HG02588 (cell line): Measurements from ENCODE around the gene HUNK.
"Not testable (repeated sequence)": the region's sequence is repeated elsewhere in the genome, so short reads cannot be mapped to it uniquely, and the experiment has no call there.

Experiments used
- ATAC-seq: cut with Tn5 transposase; IDR thresholded peaks from one replicate; pipeline ENCODE4 v1.9.1; 2021; ENCODE audit warnings: mild to moderate bottlenecking, moderate library complexity; ENCODE audit not compliant: unreplicated experiment

Gene HUNK

DNA sequence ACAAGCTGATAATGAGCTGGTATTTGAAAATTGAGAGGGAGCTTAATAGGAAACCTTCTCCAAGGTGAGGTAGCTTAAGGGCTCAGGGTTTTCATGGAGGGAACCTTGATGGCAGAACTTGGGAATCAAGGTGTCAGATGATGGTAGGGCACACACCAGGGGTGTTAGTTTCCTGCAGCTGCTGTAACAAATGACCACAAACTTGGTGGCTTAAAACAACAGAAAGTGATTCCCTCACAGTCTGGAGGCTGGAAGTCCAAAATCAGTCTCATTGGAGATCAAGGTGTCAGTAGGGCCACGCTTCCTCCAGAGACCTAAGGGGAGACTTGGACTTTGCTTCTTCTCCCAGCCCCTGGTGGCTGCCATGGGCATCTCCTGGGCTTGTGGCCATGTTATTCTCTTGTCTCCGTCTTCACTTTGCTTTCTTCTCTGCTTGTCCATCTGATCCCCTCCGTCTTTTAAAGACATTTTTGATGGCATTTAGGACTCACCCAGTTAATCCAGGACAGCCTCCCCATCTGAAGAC, 45.5 kb downstream of the HUNK start:
- ATAC-seq = no peak

DNA sequence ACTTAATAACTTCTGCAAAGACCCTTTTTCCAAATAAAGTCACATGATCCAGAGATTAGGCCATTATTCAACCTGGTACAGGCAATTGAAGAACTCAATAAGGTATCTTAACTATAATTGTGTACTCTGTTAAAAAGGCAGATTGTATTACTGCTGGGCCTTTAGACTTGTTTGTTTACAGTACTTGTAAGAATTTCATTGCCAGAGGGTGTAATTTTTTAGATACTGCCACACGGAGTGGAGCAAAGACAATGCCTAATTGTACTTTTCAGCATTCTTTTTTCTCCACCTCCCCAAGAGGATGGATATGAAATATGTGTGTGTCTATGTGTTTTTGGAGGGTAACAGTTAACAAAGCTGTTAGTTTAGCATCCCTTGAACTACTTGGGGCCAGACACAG, 47.5 kb downstream of the HUNK start:
- ATAC-seq = no peak

DNA sequence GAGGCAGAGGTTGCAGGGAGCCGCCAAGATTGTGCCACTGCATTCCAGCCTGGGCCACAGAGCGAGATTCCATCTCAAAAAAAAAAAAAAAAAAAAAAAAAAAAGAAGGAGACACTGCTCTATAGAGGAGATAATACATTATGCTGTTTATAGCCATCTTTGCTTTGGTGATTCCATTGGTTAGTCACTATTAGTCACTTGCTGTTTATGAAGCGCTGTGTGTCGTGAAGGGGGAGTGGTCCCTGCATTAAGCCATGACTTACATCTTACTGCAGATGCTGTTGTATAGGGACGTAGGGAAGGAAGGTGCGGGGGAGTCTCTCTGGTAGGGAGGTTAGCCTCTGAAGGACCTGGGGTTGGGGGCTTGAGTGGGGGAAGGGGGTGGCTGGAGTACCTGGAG, 48.3 kb downstream of the HUNK start:
- ATAC-seq = no peak

DNA sequence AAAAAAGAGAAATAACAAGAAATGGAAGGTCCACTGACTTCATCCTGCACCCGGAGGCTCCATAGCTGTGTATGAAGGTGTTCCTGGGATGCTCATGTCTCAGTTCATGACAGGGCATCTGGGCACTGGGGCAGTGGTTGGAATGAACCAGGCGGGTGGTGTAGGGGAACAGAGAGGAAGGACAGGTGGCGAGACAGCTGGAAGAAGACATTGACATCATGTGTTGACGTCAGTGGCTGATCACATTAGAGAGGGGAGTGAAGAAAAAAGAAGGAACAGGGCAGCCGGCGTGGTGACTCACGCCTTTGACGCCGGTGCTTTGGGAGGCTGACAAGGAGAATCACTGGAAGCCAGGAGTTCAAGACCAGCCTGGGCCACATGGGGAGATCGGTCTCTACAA, 50.1 kb downstream of the HUNK start:
- no peak for ATAC-seq

DNA sequence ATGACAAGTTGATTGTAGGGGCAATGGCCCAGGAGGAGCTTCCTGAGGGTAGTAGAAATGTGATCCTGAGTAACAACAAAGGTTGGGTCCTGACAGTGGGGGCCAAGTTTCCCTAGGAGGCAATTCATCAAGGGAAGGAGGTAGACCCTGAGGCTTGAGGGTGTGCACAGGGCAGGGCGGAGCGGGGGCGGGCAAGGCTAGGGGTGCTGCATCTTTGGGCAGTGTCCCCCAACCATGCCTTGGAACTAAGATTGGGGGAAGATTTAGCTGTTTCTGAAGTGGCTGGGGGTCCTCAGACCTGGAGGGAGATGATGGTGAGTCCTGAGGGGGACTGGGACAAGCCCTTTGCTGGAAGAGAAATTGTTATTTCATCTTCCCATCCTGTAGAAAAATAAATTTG, 50.9 kb downstream of the HUNK start:
- no peak for ATAC-seq

DNA sequence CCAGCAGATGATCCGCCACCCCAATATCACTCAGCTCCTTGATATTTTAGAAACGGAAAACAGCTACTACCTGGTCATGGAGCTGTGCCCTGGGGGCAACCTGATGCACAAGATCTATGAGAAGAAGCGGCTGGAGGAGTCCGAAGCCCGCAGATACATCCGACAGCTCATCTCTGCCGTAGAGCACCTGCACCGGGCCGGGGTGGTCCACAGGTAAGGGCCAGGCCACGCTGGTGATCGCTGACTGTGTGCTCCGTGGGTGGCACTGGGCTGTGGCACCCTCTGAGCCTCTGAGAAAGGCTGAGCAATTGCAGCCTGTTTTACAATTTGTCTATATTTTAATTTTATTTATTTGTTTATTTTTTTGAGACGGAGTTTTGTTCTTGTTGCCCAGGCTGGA, 51.7 kb downstream of the HUNK start:
- no peak for ATAC-seq

DNA sequence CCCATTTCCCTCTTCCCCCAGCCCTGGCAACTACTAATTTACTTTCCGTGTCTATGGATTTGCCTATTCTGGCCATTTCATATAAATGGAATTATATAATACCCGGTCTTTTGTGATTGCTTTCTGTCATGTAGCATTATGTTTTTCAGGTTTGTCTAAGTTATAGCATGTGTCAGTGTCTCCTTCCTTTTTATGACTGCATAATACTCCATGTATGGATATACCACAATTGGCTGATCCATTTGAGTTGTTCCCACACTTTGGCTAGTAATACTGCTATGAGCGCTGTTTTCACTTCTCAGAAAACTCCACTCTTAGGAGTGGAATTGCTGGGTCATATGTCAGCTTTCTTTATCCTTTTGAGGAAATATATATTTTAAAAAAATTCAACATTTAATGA, 53.7 kb downstream of the HUNK start:
- ATAC-seq = no peak

DNA sequence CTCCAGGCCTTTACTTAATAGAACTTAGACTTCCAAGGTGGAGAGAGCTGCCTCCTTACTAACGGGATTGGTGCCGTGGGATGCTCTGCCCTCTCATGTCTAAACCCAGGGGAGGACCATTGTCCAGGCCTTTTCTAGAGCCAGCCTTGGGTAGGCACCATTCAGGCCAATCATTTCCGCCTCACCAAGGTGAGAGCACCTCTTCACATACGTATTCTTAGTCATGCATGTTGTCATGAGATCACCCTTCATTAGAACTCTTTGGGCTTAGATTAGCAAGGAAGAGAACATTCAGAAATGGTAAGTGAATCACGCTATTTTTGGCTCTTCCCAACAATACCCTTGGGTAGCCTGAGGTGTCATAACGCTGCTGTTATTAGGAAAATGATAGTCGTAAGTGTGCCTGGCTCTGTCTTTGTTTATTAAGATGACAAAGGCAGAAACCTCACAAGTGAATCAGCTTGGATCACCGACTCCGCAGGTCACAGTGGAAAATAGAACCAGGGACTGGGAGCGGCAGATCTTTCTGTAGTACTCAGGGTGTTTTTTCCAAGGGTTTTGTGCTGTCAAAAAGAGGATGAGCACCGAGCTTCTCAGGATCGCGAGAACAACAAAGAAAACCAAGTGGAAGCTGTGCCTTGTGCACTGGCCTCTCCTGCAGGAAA, 55.0 kb downstream of the HUNK start:
- no peak for ATAC-seq

DNA sequence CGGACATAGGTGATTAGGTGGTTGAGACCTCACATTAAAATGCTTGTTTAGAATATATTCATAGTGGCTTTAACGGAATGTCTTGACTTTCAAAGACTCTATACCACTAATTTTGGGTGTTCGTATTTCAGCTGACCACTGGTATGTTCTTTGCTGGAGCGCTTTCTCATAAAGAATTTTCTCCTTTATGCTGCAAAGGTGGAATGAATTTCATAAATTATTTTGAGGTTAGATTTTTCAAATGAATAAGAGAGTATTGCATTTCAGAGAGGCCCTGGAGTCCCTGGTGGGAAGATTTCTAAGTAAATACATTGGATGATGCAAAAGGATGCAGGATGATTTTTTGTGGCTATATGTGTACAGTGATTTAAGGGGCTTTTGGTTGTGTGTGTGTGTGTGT, 55.8 kb downstream of the HUNK start:
- no peak for ATAC-seq

DNA sequence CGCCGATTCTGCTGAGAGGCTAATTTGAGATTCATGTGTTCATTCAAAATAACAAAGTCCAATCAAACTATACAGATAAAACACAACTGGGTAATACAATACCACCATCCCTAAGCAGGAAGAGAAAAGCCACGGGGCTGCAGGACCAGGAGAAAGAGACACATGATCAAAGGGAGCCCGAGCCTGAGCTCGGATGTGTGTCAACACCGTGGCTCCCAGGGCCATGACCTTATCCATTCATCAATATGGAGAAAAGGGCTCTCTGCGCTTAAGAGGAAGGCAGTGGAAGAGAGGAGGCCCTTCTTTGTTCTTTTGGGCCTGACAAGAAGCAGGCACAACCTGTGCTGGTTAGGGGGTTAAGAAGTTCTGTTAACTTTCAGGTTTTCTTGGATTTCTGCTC, 56.7 kb downstream of the HUNK start:
- no peak for ATAC-seq

DNA sequence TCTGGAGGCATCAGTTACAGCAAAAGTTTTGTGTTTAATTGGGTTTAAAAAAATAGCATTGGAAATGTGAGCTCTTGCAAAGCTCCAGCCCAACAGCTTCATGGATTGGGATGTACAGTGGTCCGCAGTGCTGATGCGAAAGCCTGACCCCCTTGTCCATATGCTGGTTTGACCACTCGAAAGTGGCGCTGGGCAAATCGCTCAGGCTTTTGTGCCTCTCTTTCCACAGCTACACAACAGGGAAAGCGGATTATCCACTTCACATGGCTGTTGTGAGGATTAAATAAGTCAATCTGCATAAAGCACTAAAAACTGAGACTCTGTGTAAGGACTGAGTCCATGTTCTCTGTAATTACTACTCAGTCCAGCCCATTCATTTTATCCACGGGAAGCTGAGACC, 57.2 kb downstream of the HUNK start:
- no peak for ATAC-seq

DNA sequence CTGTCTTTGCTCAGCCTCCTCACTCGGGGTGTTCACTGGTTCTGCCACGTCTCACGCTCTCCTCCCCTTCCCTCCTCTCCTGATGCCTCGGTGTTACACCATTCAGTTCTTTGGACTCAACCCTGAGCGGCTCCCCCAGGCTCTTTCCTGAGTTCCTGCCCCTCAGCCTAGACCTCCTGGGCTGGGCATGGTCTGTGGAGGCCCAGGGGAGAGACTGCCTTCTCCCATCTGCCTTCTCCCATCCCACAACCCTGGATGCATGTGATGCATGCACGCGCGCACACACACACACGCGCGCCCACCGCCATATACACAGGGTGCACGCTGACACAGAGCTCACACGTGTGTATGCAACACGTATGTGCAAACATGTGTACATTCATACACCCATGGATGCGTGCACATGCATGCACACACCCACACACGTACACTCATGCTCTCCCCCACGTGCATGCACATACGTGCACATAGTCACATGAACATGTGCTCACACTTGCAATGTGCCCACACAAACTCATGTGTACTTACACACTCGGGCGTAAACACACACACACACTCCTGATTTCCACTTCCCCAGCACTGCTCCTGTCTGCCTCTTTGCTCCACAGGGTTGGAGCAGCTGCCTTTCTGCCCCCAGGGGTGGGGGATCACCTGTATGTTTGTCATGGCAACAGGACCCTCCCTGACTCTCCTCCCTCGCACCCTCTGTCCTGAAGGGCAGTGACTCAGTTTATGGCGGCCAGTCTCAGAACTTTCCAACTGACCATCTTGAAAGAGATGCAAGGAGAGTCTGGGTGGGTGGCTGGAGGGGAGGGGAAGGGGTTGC, 59.0 kb downstream of the HUNK start:
- no peak for ATAC-seq

DNA sequence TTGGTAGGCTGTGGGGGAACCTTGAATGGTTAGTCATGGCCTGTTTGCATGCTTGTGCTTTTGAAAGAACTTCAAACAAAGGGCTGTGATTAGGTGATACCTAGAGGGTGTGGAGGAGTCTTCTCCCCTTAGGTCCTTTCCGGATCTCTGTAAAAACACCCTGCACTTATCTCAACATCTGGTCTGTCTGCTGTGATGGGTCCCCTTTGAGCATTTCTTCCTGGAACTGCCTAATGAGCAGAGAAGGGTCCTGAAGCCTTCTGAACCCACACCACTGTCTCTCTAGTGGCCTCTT, 59.6 kb downstream of the HUNK start:
- no peak for ATAC-seq

DNA sequence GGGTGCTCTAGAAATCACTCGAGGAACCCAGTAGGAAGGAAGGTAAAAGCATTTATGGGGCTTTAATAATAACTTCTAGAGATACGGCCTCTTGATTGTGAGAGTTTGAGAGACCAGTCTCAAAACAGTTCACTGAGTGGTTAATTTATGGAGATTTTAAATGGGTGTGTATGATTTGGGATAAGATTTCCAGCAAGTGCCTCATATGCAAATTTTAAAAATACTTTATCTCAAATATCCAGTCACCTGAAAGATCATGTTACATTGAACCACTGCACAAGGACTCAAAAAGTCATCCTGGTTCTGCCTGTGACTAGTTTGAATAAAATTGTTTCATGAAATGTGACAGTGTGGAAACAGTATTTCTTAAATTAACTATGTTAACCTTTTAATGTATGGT, 64.5 kb downstream of the HUNK start:
- no peak for ATAC-seq

DNA sequence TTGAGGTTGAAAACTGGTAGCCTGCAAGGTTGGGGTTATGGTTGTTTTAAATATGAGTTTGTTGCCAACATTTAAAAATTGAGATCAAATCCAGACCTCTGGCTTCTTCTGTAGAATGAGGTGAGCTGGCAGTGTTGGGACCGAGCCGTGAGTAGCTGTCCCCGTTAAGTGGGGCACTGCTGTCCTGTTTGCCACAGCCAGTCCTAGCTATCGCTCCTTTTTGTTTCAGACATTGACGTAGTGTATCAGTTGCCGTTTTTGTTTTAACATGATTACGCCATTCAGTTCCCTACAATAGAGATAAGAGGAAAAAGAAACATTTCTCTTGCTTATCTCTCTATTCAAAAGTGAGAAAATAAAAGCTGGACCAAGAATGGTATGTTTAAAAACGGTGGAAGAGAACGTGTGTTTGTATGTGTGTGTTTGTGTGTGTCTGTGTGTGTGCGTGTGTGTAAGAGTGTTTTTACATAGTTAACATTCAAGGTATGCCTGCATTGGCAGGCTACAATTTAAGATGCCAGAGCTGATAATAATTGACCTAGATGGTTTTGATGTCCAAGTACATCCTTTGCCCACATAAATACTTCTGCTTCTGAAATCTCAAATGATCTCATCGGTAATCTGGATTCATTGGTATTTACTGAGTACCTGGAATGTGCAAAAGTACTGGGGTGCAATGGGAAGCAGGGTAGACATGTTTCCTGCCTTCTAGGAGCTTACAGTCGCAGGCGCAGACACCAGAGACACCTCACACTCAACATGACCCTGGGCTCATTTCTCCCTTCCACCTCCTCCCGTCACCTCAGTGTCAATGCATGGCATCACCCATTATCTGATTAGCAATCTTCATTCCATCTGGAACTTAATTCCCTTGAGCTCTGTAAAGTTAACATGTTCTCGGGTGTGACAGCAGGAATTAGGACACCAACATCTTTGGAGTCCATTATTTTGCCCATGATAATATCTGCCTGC, 65.8 kb downstream of the HUNK start:
- ATAC-seq = no peak

DNA sequence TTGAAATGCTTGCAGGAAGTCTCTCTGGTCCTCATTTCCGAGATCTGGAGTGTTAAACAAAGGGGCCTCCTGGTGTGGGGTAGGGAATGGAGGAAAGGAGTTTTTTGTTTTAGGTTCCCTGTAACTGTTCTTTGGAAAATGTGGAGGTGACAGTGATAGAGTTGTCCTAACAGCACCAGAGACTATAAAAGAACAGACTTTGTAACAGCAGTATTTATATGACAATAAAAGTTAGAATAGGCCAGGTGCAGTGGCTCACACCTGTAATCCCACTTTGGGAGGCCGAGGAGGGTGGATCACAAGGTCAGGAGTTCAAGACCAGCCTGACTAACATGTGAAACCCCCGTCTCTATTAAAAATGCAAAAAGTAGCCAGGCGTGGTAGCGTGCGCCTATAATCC, 68.9 kb downstream of the HUNK start:
- no peak for ATAC-seq

DNA sequence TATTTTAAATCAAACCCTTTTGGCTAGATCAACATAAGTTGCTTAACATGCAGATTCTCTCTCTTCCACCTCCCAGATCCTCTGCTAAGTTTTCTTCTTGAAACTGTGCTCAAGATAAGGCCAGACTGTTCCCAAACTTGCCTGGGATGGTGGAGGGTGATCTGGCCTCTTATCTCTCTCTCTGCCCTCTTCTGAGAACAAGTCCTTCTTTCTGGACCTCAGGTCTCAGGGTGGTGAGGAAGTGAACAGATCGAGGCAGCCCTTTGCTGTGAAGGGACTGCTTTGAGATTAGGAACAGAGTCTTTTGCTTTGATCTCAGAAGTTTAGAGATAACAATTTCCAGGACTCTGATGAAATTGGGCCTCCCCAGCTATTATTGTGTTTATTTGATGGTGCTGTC, 70.7 kb downstream of the HUNK start:
- no peak for ATAC-seq

DNA sequence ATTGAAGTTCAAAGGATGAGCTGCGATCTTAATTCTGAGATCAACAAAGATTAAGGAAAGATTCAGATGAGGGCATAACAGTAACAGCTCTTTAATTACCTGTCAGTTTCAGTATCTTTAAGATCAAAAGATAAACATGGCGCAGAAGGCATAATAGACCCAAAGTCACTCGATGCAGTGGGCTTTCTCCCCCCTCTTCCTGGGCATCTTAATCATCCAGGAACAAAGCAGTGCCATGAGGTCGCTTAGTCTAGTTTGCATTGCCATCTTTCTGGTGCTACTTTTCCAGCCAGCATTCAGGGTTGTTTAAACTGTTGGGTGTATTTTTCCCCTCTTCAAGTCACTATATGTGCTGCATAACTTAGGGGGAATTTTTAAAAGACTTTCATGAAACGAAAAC, 72.3 kb downstream of the HUNK start:
- ATAC-seq = no peak

DNA sequence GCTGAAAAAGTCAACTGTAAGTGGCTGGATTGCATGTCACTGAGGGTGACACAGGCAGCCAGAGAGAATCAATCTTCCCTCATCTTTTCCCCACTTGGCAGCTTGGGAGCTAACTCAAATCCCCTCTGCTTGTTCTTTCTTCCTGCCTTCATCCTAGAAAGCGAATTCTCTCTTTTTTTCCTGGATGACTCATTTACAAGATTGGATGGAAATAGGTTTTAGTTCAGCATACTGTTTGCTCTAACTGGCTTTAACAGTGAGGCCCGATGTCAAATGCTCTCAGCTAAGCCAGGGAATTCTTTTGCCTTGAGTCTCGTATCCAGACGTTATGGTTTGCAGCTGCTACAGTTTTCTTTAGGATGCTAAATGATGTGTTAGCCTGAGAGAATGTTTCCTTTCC, 72.7 kb downstream of the HUNK start:
- no peak for ATAC-seq

DNA sequence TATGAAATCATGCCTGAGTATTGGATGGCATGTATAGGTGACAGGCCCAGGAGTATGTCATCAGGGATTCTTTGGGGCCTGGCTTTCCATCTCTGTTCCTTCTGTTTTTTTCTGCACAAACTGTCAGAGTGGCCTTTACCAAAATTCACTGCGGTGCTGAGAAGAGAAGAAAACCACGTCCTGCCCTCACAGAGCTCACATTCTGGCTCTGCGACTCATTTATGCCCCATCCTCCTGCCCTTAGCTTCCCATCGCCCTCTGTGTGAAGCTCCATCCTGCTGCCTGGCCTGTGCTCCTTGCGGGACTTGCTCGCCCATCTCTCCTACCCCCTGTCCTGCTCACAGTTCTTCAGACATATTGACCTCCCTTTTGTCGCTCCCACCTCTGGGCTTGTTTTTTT, 73.4 kb downstream of the HUNK start:
- no peak for ATAC-seq

DNA sequence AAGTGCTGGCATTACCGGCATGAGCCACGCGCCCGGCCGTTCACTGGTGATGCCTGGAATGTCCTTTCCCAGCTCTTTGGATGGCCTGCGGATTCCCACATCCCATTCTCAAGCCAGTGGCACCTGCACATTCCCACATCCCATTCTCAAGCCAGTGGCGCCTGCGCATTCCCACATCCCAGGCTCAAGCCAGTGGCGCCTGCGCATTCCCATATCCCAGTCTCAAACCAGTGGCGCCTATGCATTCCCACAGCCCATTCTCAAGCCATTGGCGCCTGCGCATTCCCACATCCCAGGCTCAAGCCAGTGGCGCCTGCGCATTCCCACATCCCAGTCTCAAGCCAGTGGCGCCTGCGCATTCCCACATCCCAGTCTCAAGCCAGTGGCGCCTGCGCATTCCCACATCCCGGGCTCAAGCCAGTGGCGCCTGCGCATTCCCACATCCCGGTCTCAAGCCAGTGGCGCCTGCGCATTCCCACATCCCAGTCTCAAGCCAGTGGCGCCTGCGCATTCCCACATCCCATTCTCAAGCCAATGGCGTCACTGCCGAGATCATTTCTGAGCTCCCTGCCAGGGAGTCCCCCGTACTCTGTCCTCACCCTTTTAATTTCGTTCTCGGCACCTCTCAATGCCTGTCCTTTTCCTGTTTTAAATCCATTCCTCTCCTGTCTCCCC, 74.2 kb downstream of the HUNK start:
- not testable (repeated sequence) for ATAC-seq
